NB4 (cell line): ENCODE results near the gene CTTNBP2.

ENCODE experiments used
- MYC ChIP-seq: IDR thresholded peaks from 2 replicates; pipeline ENCODE4 v1.6.1; 2011; ENCODE audit warnings: low read depth, low read length
- POLR2A ChIP-seq: IDR thresholded peaks from 2 replicates; pipeline ENCODE4 v1.6.1; 2011; ENCODE audit warnings: mild to moderate bottlenecking; ENCODE audit not compliant: insufficient read length; ENCODE audit errors: extremely low read depth
- TF ChIP-seq, protein P1 (sequence below): IDR thresholded peaks from one replicate; pipeline ENCODE4 v1.5.1; 2012; ENCODE audit warnings: low read depth, low read length

DNA sequence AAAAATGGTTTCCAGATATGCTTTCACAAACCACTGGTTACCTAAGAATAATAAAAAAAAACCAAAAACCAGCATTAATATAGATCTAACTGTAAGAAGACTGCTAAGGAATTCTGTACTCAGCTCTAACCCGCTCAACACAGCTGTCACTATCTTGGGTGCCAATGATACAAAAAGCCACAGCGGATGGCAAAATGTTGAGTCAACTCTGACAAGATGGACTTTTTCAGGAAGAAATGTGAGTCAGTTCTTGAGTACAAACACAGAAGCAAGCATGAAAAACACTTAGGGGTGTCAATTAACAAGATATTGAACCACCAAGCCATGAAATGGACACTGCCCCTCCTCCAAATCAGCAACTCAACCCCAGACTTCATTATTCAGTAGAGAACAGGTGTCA is 55.0 kb downstream of the CTTNBP2 start:
- no peak for TF ChIP-seq POLR2A
- TF ChIP-seq, protein P1, sequence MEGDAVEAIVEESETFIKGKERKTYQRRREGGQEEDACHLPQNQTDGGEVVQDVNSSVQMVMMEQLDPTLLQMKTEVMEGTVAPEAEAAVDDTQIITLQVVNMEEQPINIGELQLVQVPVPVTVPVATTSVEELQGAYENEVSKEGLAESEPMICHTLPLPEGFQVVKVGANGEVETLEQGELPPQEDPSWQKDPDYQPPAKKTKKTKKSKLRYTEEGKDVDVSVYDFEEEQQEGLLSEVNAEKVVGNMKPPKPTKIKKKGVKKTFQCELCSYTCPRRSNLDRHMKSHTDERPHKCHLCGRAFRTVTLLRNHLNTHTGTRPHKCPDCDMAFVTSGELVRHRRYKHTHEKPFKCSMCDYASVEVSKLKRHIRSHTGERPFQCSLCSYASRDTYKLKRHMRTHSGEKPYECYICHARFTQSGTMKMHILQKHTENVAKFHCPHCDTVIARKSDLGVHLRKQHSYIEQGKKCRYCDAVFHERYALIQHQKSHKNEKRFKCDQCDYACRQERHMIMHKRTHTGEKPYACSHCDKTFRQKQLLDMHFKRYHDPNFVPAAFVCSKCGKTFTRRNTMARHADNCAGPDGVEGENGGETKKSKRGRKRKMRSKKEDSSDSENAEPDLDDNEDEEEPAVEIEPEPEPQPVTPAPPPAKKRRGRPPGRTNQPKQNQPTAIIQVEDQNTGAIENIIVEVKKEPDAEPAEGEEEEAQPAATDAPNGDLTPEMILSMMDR: no peak
- TF ChIP-seq MYC: no peak
